ENCODE data around the gene SCYL1.

The SCYL1 gene

GRCh38 chr11:65539744-65540289 is 14.9 kb downstream of the SCYL1 start:
- H2AFZ ChIP-seq (ENCODE audit: low read length), result no peak overlapping the region
- peak overlapping the region; percentile 69 for H3K4me2 ChIP-seq (ENCODE audit: low read length)
- peaks cover 14% of the 10 kb centered on the region for H3K4me1 ChIP-seq (ENCODE audit: insufficient read depth, low read length, severe bottlenecking)
- no peaks in the 10 kb centered on the region for H3F3A ChIP-seq (ENCODE audit: insufficient read depth, low read length)
- H3K27ac ChIP-seq (ENCODE audit: low read depth, low read length, poor library complexity, severe bottlenecking), result peak overlapping the region; percentile 39
- no peaks in the 10 kb centered on the region for H3K27me3 ChIP-seq (ENCODE audit: insufficient read depth, low read length)
- no peaks in the 10 kb centered on the region for H3K9me2 ChIP-seq (ENCODE audit: low read depth, low read length)
- TF ChIP-seq CTCF (IDR thresholded peaks at IDR 0.05; ENCODE audit: low read length), result no peak
- no peak for TF ChIP-seq EZH2 (IDR thresholded peaks at IDR 0.05; ENCODE audit: borderline replicate concordance, low read length)
- peak overlapping the region; percentile 66 for H3K4me3 ChIP-seq (ENCODE audit: low read depth, low read length, poor library complexity, severe bottlenecking)
- peaks cover 9% of the 10 kb centered on the region; the same call in 1 of the 2 replicates for H3K36me3 ChIP-seq (ENCODE audit: insufficient read depth, low read length)
- H3K9ac ChIP-seq (ENCODE audit: low read length), result peak overlapping the region; percentile 52
- H4K20me1 ChIP-seq (ENCODE audit: insufficient read depth, low read length), result no peaks in the 10 kb centered on the region
- H3K79me2 ChIP-seq (ENCODE audit: insufficient read depth, low read length), result no peaks in the 10 kb centered on the region
- H3K9me3 ChIP-seq (ENCODE audit: low read length), result no peaks in the 10 kb centered on the region

GRCh38 chr11:65540290-65541092 is 15.6 kb downstream of the SCYL1 start:
- peak overlapping the region; percentile 54 for H3K9ac ChIP-seq (ENCODE audit: low read length)
- H3K27me3 ChIP-seq (ENCODE audit: insufficient read depth, low read length), result no peaks in the 10 kb centered on the region
- H3K36me3 ChIP-seq (ENCODE audit: insufficient read depth, low read length), result peaks cover 6% of the 10 kb centered on the region; the same call in 1 of the 2 replicates
- H2AFZ ChIP-seq (ENCODE audit: low read length), result no peak overlapping the region
- no peaks in the 10 kb centered on the region for H4K20me1 ChIP-seq (ENCODE audit: insufficient read depth, low read length)
- peaks cover 14% of the 10 kb centered on the region for H3K4me1 ChIP-seq (ENCODE audit: insufficient read depth, low read length, severe bottlenecking)
- no peaks in the 10 kb centered on the region for H3K79me2 ChIP-seq (ENCODE audit: insufficient read depth, low read length)
- peak overlapping the region; percentile 39 for H3K27ac ChIP-seq (ENCODE audit: low read depth, low read length, poor library complexity, severe bottlenecking)
- no peaks in the 10 kb centered on the region for H3F3A ChIP-seq (ENCODE audit: insufficient read depth, low read length)
- H3K9me2 ChIP-seq (ENCODE audit: low read depth, low read length), result no peaks in the 10 kb centered on the region
- peak overlapping the region; percentile 66 for H3K4me3 ChIP-seq (ENCODE audit: low read depth, low read length, poor library complexity, severe bottlenecking)
- TF ChIP-seq EZH2 (IDR thresholded peaks at IDR 0.05; ENCODE audit: borderline replicate concordance, low read length) (no peak), CTCF (IDR thresholded peaks at IDR 0.05; ENCODE audit: low read length) (peak; percentile 88)
- no peaks in the 10 kb centered on the region for H3K9me3 ChIP-seq (ENCODE audit: low read length)
- H3K4me2 ChIP-seq (ENCODE audit: low read length), result peak overlapping the region; percentile 69

- Histone ChIP-seq H3K27me3 (ENCODE audit: insufficient read depth, low read length) (no peaks in the 10 kb centered on the region), H3K36me3 (ENCODE audit: insufficient read depth, low read length) (0 out of 2 replicates have a peak, but pooled peaks cover 5% of the 10 kb centered on the region), H3F3A (ENCODE audit: insufficient read depth, low read length) (no peaks in the 10 kb centered on the region), H2AFZ (ENCODE audit: low read length) (no peak overlapping the region), H3K9ac (ENCODE audit: low read length) (peak overlapping the region; percentile 54; the same call in 1 of the 2 replicates), H4K20me1 (ENCODE audit: insufficient read depth, low read length) (no peaks in the 10 kb centered on the region), H3K9me2 (ENCODE audit: low read depth, low read length) (no peaks in the 10 kb centered on the region), H3K4me3 (ENCODE audit: low read depth, low read length, poor library complexity, severe bottlenecking) (peak overlapping the region; percentile 66), H3K79me2 (ENCODE audit: insufficient read depth, low read length) (no peaks in the 10 kb centered on the region), H3K27ac (ENCODE audit: low read depth, low read length, poor library complexity, severe bottlenecking) (peak overlapping the region; percentile 35), H3K4me2 (ENCODE audit: low read length) (peak overlapping the region; percentile 69), H3K4me1 (ENCODE audit: insufficient read depth, low read length, severe bottlenecking) (peaks cover 22% of the 10 kb centered on the region), H3K9me3 (ENCODE audit: low read length) (no peaks in the 10 kb centered on the region)
- TF ChIP-seq EZH2 (IDR thresholded peaks at IDR 0.05; ENCODE audit: borderline replicate concordance, low read length), result no peak
- no peak for TF ChIP-seq CTCF (IDR thresholded peaks at IDR 0.05; ENCODE audit: low read length)
Measured at GRCh38 chr11:65541093-65541982, 16.5 kb downstream of the SCYL1 start.
